ENCODE measurements around the gene ERI3.

DNA sequence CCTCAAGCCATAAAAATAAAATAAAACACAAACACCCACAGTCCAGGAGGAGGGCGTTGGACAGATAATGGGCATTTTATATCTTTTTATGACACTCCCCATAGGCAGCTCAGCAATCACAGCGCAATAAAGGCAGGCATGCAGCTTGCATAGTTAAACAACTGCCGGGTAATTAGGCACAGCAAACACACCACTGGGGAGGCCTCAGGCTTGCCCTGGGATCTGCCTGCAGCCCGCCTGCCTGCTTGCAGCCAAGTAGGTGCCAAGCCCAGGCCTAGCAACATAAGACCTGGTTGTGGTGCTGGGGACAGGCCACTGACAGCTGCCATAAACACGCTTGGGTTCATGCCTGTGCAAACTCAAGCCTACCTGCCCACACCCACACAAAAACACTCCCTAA is 87.6 kb downstream of the ERI3 start:
- TF ChIP-seq, protein P1, sequence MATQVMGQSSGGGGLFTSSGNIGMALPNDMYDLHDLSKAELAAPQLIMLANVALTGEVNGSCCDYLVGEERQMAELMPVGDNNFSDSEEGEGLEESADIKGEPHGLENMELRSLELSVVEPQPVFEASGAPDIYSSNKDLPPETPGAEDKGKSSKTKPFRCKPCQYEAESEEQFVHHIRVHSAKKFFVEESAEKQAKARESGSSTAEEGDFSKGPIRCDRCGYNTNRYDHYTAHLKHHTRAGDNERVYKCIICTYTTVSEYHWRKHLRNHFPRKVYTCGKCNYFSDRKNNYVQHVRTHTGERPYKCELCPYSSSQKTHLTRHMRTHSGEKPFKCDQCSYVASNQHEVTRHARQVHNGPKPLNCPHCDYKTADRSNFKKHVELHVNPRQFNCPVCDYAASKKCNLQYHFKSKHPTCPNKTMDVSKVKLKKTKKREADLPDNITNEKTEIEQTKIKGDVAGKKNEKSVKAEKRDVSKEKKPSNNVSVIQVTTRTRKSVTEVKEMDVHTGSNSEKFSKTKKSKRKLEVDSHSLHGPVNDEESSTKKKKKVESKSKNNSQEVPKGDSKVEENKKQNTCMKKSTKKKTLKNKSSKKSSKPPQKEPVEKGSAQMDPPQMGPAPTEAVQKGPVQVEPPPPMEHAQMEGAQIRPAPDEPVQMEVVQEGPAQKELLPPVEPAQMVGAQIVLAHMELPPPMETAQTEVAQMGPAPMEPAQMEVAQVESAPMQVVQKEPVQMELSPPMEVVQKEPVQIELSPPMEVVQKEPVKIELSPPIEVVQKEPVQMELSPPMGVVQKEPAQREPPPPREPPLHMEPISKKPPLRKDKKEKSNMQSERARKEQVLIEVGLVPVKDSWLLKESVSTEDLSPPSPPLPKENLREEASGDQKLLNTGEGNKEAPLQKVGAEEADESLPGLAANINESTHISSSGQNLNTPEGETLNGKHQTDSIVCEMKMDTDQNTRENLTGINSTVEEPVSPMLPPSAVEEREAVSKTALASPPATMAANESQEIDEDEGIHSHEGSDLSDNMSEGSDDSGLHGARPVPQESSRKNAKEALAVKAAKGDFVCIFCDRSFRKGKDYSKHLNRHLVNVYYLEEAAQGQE (IDR thresholded peaks at IDR 0.05; ENCODE audit: low read depth) = no peak
- TF ChIP-seq, protein P2, sequence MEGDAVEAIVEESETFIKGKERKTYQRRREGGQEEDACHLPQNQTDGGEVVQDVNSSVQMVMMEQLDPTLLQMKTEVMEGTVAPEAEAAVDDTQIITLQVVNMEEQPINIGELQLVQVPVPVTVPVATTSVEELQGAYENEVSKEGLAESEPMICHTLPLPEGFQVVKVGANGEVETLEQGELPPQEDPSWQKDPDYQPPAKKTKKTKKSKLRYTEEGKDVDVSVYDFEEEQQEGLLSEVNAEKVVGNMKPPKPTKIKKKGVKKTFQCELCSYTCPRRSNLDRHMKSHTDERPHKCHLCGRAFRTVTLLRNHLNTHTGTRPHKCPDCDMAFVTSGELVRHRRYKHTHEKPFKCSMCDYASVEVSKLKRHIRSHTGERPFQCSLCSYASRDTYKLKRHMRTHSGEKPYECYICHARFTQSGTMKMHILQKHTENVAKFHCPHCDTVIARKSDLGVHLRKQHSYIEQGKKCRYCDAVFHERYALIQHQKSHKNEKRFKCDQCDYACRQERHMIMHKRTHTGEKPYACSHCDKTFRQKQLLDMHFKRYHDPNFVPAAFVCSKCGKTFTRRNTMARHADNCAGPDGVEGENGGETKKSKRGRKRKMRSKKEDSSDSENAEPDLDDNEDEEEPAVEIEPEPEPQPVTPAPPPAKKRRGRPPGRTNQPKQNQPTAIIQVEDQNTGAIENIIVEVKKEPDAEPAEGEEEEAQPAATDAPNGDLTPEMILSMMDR (IDR thresholded peaks at IDR 0.05 in 2 of 3, conservative IDR thresholded peaks at IDR 0.05 in 1 of 3; ENCODE audit: borderline replicate concordance in 1 of 3, insufficient read depth in 1 of 3, low read depth in 2 of 3, low read length in 2 of 3) = no peak
- TF ChIP-seq POLR2AphosphoS5 (IDR thresholded peaks at IDR 0.05; ENCODE audit: low read depth, low read length) = no peak
- TF ChIP-seq CEBPB (IDR thresholded peaks at IDR 0.05; ENCODE audit: low read depth) = no peak
- TF ChIP-seq EZH2 (IDR thresholded peaks at IDR 0.05) = no peak
- no peak for TF ChIP-seq POLR2A (IDR thresholded peaks at IDR 0.05; ENCODE audit: borderline replicate concordance, extremely low read depth, insufficient read depth, insufficient read length)
- TF ChIP-seq, protein P3, sequence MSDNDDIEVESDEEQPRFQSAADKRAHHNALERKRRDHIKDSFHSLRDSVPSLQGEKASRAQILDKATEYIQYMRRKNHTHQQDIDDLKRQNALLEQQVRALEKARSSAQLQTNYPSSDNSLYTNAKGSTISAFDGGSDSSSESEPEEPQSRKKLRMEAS (IDR thresholded peaks at IDR 0.05) = no peak

Data from HCT116 (cell line).